ENCODE measurements around the gene TNFRSF9. TPM values are rescaled to one million over a fixed set of nuclear protein-coding genes. Genes with fewer than 3 reads are reported as not detected.
"Not testable (repeated sequence)": the region's sequence is repeated elsewhere in the genome, so short reads cannot be mapped to it uniquely, and the experiment has no call there.

TNFRSF9 gene
- total RNA-seq, 4 donors from 2014 or later, result 0.66 to 1.7 TPM; not detected in 2

DNA sequence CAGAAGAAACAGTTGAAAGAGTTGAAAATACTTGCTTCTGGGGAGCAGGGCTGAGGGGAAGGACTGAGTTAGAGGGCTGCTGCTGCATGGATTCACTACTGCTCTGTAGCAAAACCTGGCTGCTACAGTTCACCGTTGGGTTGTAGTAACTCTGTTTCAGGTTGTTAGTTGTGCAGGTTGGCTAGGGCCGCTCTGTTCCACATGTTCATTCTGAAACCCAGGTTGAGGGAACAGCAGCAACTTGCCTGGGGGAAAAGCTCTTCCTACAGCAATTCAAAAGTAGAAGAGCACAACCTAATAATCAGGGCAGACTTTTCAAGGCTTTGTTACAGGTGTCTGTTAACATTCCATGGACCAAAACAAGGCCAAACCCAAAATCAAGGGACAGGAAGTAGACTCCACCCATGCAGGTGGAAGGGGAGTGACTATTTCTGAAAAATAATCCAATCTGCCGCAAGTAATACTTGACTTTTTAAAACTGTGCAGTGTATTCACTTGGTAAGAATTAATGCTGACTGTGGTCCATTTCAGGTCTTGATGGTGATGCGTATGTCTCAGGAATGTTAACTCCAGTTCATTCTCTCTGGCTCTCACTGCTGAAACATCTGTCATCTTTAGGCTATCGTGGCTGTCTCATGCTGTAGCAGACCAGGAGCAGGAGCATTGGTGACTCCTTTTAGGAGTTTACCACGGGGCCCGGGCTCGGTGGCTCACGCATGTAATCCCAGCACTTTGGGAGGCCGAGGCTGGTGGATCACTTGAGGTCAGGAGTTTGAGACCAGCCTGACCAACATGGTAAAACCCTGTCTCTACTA is 15.8 kb upstream of the TNFRSF9 start:
- DNase-seq, result no peak
- Histone ChIP-seq H3K27ac (no peak overlapping the region), H3K4me3 (no peak overlapping the region), H3K27me3 (no peaks in the 10 kb centered on the region), H3K4me1 (peaks cover 0 to 11% (median 0%) of the 10 kb centered on the region in 4 donors), H3K9me3 (no peaks in the 10 kb centered on the region), H3K36me3 (no peaks in the 10 kb centered on the region)
- TF ChIP-seq POLR2A (IDR thresholded peaks at IDR 0.05), result no peak
- TF ChIP-seq, protein P1, sequence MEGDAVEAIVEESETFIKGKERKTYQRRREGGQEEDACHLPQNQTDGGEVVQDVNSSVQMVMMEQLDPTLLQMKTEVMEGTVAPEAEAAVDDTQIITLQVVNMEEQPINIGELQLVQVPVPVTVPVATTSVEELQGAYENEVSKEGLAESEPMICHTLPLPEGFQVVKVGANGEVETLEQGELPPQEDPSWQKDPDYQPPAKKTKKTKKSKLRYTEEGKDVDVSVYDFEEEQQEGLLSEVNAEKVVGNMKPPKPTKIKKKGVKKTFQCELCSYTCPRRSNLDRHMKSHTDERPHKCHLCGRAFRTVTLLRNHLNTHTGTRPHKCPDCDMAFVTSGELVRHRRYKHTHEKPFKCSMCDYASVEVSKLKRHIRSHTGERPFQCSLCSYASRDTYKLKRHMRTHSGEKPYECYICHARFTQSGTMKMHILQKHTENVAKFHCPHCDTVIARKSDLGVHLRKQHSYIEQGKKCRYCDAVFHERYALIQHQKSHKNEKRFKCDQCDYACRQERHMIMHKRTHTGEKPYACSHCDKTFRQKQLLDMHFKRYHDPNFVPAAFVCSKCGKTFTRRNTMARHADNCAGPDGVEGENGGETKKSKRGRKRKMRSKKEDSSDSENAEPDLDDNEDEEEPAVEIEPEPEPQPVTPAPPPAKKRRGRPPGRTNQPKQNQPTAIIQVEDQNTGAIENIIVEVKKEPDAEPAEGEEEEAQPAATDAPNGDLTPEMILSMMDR (IDR thresholded peaks at IDR 0.05), result no peak

DNA sequence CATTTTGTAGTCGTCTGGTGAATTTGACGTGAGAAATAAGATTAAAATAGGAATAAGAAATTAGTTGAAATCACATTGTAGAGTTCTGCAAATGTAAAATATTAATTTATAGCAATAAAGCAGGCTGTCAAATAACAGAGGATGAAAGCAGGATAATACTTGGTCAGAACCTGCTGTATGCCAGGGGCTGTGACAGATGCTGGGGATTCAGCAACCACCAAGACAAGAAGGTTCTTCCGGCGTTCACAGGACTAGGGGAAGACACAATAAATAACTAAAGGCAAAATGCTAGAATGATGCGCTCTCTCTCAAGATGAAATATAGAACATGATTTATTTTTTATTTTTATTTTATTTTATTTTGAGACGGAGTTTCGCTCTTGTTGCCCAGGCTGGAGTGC is 14.0 kb upstream of the TNFRSF9 start:
- no peaks in the 10 kb centered on the region for H3K27me3 ChIP-seq
- no peaks in the 10 kb centered on the region for H3K36me3 ChIP-seq
- DNase-seq, result no peak
- H3K9me3 ChIP-seq, result no peaks in the 10 kb centered on the region
- TF ChIP-seq, protein P1 (IDR thresholded peaks at IDR 0.05), result no peak
- TF ChIP-seq POLR2A (IDR thresholded peaks at IDR 0.05), result no peak
- H3K4me1 ChIP-seq, result peaks cover 0 to 4% (median 0%) of the 10 kb centered on the region in 4 donors
- peak overlapping the region; percentile 56 to 77 (median 66) for H3K4me3 ChIP-seq
- H3K27ac ChIP-seq, result peak overlapping the region; percentile 88 to 93 (median 90)

DNA sequence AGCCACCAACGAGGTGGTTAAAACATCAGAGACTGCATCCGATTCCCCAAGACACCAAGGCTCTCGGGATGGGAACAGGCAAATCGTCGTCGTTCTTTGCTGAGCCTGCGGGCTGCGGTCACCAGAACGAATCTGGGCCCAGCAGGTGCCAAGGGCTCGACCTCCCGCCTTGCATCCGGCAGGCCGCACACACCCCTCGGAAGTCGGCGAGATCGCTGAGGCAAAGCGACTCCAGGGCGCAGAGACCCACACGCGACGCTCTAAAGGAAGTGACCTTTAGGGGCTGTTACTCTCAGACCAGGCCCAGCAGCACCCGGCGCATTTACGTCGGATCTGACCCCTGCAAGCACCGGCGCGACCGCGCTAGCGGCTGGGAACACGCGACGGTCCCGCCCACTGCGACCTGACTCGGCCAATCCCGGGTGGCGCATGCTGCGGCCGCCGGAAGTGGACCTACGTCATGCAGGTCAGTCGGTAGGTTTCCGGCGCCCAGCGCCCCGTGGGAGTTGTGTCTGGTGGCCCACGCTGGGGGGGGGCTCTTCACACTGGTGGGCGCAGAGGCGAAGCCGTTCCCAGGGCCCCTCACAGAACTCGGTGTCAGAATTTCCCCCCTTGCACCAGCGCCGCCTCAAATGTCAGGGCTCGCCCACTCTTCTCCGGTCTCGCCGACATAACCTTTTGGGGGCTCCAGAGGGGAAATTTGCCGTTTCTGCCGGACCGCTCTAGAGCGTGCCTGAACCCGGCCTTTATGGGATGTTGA is 13.4 kb upstream of the TNFRSF9 start:
- TF ChIP-seq POLR2A (IDR thresholded peaks at IDR 0.05), result peak; percentile 67 to 71
- TF ChIP-seq, protein P1 (IDR thresholded peaks at IDR 0.05), result no peak
- H3K4me1 ChIP-seq, result peaks cover 0 to 4% (median 0%) of the 10 kb centered on the region in 4 donors
- no peaks in the 10 kb centered on the region for H3K36me3 ChIP-seq
- peak; percentile 94 to 98 (median 95) for DNase-seq
- H3K27me3 ChIP-seq, result no peaks in the 10 kb centered on the region
- H3K27ac ChIP-seq, result peak overlapping the region; percentile 88 to 93 (median 90)
- peak overlapping the region; percentile 56 to 77 (median 66) for H3K4me3 ChIP-seq
- no peaks in the 10 kb centered on the region for H3K9me3 ChIP-seq

DNA sequence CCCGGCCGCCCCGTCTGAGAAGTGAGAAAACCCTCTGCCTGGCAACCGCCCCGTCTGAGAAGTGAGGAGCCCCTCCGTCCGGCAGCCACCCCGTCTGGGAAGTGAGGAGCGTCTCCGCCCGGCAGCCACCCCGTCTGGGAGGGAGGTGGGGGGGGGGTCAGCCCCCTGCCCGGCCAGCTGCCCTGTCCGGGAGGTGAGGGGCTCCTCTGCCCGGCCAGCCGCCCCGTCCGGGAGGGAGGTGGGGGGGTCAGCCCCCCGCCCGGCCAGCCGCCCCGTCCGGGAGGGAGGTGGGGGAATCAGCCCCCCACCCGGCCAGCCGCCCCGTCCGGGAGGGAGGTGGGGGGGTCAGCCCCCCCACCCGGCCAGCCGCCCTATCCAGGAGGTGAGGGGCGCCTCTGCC is 12.2 kb upstream of the TNFRSF9 start:
- H3K27ac ChIP-seq, DNase-seq, H3K9me3 ChIP-seq, H3K36me3 ChIP-seq, H3K27me3 ChIP-seq, H3K4me1 ChIP-seq, H3K4me3 ChIP-seq: not testable (repeated sequence)

DNA sequence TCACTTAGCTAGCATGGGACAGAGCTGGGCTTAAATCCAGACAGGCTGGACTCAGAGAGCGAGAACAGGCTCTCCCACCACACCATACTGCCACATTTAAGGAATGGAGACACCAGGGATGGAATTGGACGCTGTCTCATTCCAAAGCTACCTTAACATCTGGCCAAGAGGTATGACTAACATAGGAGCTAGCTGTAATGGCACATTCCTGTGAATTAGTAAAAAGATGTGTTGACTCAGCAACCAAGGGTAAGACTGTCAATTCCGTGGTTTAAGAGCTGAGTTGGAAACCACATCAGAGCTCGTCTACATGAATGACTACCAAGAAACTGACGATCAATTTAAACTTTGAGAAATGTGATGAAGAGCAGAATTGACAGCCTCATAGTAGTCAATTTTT is 8.3 kb upstream of the TNFRSF9 start:
- H3K4me3 ChIP-seq, result no peak overlapping the region
- no peaks in the 10 kb centered on the region for H3K36me3 ChIP-seq
- TF ChIP-seq POLR2A (IDR thresholded peaks at IDR 0.05), result no peak
- TF ChIP-seq, protein P1 (IDR thresholded peaks at IDR 0.05), result no peak
- no peaks in the 10 kb centered on the region for H3K9me3 ChIP-seq
- no peak for DNase-seq
- no peaks in the 10 kb centered on the region for H3K4me1 ChIP-seq
- no peaks in the 10 kb centered on the region for H3K27me3 ChIP-seq
- no peak overlapping the region for H3K27ac ChIP-seq

DNA sequence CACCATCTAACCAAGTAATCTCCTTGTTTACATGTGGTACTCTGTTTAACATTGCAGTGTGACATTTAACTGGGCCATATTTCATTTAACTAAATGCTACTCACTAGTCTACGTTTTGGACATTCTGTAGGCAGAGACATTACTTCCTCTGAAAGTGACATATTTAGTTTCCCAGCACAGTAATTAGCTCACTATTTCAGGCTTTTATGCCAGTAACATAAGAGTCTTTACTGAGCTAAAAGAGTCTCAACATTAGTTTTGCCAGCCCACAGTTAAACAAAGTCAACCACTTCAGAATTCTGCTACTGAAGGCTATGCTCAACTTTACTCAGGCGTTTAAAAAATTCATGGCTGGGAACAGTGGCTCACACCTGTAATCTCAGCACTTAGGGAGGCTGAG is 2.6 kb upstream of the TNFRSF9 start:
- no peak overlapping the region for H3K4me3 ChIP-seq
- DNase-seq, result no peak
- no peaks in the 10 kb centered on the region for H3K9me3 ChIP-seq
- H3K4me1 ChIP-seq, result peaks cover 0 to 10% (median 0%) of the 10 kb centered on the region in 4 donors
- no peaks in the 10 kb centered on the region for H3K36me3 ChIP-seq
- no peaks in the 10 kb centered on the region for H3K27me3 ChIP-seq
- TF ChIP-seq, protein P1 (IDR thresholded peaks at IDR 0.05), result no peak
- no peak for TF ChIP-seq POLR2A (IDR thresholded peaks at IDR 0.05)
- H3K27ac ChIP-seq, result no peak overlapping the region
